Mesendoderm (in vitro differentiated cells): Measurements from ENCODE around the gene ZNF674.

Experiments used
- DNase-seq: peaks from one replicate; pipeline ENCODE4 v3.0.0; 2013
- H2AK5ac ChIP-seq: 2 replicates; pipeline ENCODE4 v1.6.1; 2013; ENCODE audit warnings: low read length, inconsistent platforms
- H2BK120ac ChIP-seq: 2 replicates; pipeline ENCODE4 v1.6.1; 2013; ENCODE audit warnings: low read depth, mild to moderate bottlenecking, low read length, moderate library complexity, mixed read lengths
- H2BK15ac ChIP-seq: replicated peaks from 2 replicates; pipeline ENCODE4 v1.6.1; 2013; ENCODE audit warnings: low read depth, mild to moderate bottlenecking, moderate library complexity
- H2BK5ac ChIP-seq: 2 replicates; pipeline ENCODE4 v1.6.1; 2013; ENCODE audit warnings: low read length, inconsistent platforms
- H3K18ac ChIP-seq: 2 replicates; pipeline ENCODE4 v1.6.1; 2013; ENCODE audit warnings: mild to moderate bottlenecking, low read length, mixed read lengths
- H3K23ac ChIP-seq: one replicate; pipeline ENCODE4 v1.6.1; 2013; ENCODE audit warnings: low read length
- H3K27ac ChIP-seq: 2 replicates; pipeline ENCODE4 v1.5.1; 2013; ENCODE audit warnings: low read depth, mild to moderate bottlenecking, inconsistent platforms, low read length, moderate library complexity
- H3K27me3 ChIP-seq: 2 replicates; pipeline ENCODE4 v1.6.1; 2013; ENCODE audit warnings: low read length, control low read depth, mild to moderate bottlenecking, inconsistent platforms; ENCODE audit not compliant: insufficient read depth, poor library complexity
- H3K36me3 ChIP-seq: 2 replicates; pipeline ENCODE4 v1.6.1; 2013; ENCODE audit warnings: low read length, inconsistent platforms; ENCODE audit not compliant: control insufficient read depth, insufficient read depth
- H3K4ac ChIP-seq: one replicate; pipeline ENCODE4 v1.6.1; 2013; ENCODE audit warnings: low read depth, mild to moderate bottlenecking, low read length, moderate library complexity
- H3K4me1 ChIP-seq: 2 replicates; pipeline ENCODE4 v1.6.1; 2013; ENCODE audit warnings: low read depth, low read length, inconsistent platforms; ENCODE audit not compliant: control insufficient read depth
- H3K4me2 ChIP-seq: 2 replicates; pipeline ENCODE4 v1.6.1; 2013; ENCODE audit warnings: low read length
- H3K4me3 ChIP-seq: 2 replicates; pipeline ENCODE4 v1.5.1; 2013; ENCODE audit warnings: mild to moderate bottlenecking, low read length
- H3K56ac ChIP-seq: one replicate; pipeline ENCODE4 v1.6.1; 2013; ENCODE audit warnings: low read length
- H3K79me1 ChIP-seq: 2 replicates; pipeline ENCODE4 v1.6.1; 2013; ENCODE audit warnings: low read length, inconsistent platforms
- H3K79me2 ChIP-seq: 2 replicates; pipeline ENCODE4 v1.6.1; 2013; ENCODE audit warnings: mild to moderate bottlenecking, low read length; ENCODE audit not compliant: control insufficient read depth, insufficient read depth
- H3K9ac ChIP-seq: 2 replicates; pipeline ENCODE4 v1.6.1; 2013; ENCODE audit warnings: low read length, inconsistent platforms
- H4K5ac ChIP-seq: one replicate; pipeline ENCODE4 v1.6.1; 2013; ENCODE audit warnings: low read length
- H4K8ac ChIP-seq: one replicate; pipeline ENCODE4 v1.6.1; 2013; ENCODE audit warnings: low read depth, mild to moderate bottlenecking, control low read depth, low read length, moderate library complexity
- WGBS: extraction: QIAGEN DNeasy Blood & Tissue Kit; methylation state at CpG from one replicate; pipeline ENCODE4 v1.1.7; 2013; ENCODE audit warnings: low lambda C conversion rate, missing lambda C conversion rate; ENCODE audit not compliant: insufficient coverage; ENCODE audit errors: extremely low coverage; 5-methylcytosine and 5-hydroxymethylcytosine counted together

ZNF674 gene

GRCh38 chrX:46576458-46576857 is 31.2 kb upstream of the ZNF674 start:
- DNase-seq: no peak
- no CpG with 5 or more reads among the region's 3 CpGs for WGBS

GRCh38 chrX:46575991-46576392 is 30.8 kb upstream of the ZNF674 start:
- Histone ChIP-seq H3K4me1 (no peaks in the 10 kb centered on the region), H3K23ac (no peak overlapping the region), H3K79me1 (no peaks in the 10 kb centered on the region), H2BK15ac (no peak overlapping the region), H3K27ac (no peak overlapping the region), H4K5ac (no peak overlapping the region), H2AK5ac (no peak overlapping the region), H3K79me2 (no peaks in the 10 kb centered on the region), H3K56ac (no peak overlapping the region), H4K8ac (no peak overlapping the region), H2BK120ac (no peak overlapping the region), H3K18ac (no peak overlapping the region), H3K4me3 (no peak overlapping the region), H3K27me3 (no peaks in the 10 kb centered on the region), H3K4ac (no peak overlapping the region), H2BK5ac (no peak overlapping the region), H3K4me2 (peak overlapping the region; percentile 21), H3K9ac (no peak overlapping the region), H3K36me3 (no peaks in the 10 kb centered on the region)
- peak; percentile 19 for DNase-seq
- WGBS: no CpG with 5 or more reads among the region's 6 CpGs

More at GRCh38 chrX:46576458-46576857, 31.2 kb upstream of the ZNF674 start:
- H3K4me2 ChIP-seq: no peak overlapping the region
- H4K5ac ChIP-seq: no peak overlapping the region
- H3K27ac ChIP-seq: no peak overlapping the region
- no peak overlapping the region for H4K8ac ChIP-seq
- H3K79me1 ChIP-seq: no peaks in the 10 kb centered on the region
- H3K56ac ChIP-seq: peak overlapping the region; percentile 42
- H3K4ac ChIP-seq: no peak overlapping the region
- no peak overlapping the region for H2AK5ac ChIP-seq
- no peak overlapping the region for H2BK15ac ChIP-seq
- H3K27me3 ChIP-seq: no peaks in the 10 kb centered on the region
- H3K4me3 ChIP-seq: no peak overlapping the region
- no peaks in the 10 kb centered on the region for H3K4me1 ChIP-seq
- no peak overlapping the region for H2BK120ac ChIP-seq
- H3K36me3 ChIP-seq: no peaks in the 10 kb centered on the region
- H2BK5ac ChIP-seq: no peak overlapping the region
- H3K9ac ChIP-seq: no peak overlapping the region
- H3K79me2 ChIP-seq: no peaks in the 10 kb centered on the region
- H3K23ac ChIP-seq: no peak overlapping the region
- no peak overlapping the region for H3K18ac ChIP-seq

GRCh38 chrX:46575586-46575985 is 30.4 kb upstream of the ZNF674 start:
- Histone ChIP-seq H4K8ac (no peak overlapping the region), H2BK15ac (no peak overlapping the region), H3K27ac (no peak overlapping the region), H3K36me3 (no peaks in the 10 kb centered on the region), H3K4me2 (peak overlapping the region; percentile 21), H3K23ac (no peak overlapping the region), H2BK120ac (no peak overlapping the region), H3K4me3 (no peak overlapping the region), H3K79me1 (no peaks in the 10 kb centered on the region), H3K56ac (peak overlapping the region; percentile 22), H3K18ac (no peak overlapping the region), H3K4me1 (no peaks in the 10 kb centered on the region), H3K4ac (no peak overlapping the region), H3K79me2 (no peaks in the 10 kb centered on the region), H3K27me3 (no peaks in the 10 kb centered on the region), H2AK5ac (no peak overlapping the region), H4K5ac (no peak overlapping the region), H2BK5ac (no peak overlapping the region), H3K9ac (no peak overlapping the region)
- no CpG with 5 or more reads among the region's 6 CpGs for WGBS
- peak; percentile 28 for DNase-seq

- H2BK120ac ChIP-seq: no peak overlapping the region
- no peak overlapping the region for H2BK15ac ChIP-seq
- H3K4me1 ChIP-seq: no peaks in the 10 kb centered on the region
- no peak overlapping the region for H3K18ac ChIP-seq
- H3K4me3 ChIP-seq: peak overlapping the region; percentile 20
- H3K4me2 ChIP-seq: peak overlapping the region; percentile 70
- no peak overlapping the region for H3K27ac ChIP-seq
- no peaks in the 10 kb centered on the region for H3K36me3 ChIP-seq
- H3K23ac ChIP-seq: no peak overlapping the region
- H4K8ac ChIP-seq: no peak overlapping the region
- H3K79me2 ChIP-seq: no peaks in the 10 kb centered on the region
- H3K9ac ChIP-seq: peak overlapping the region; percentile 54
- H3K79me1 ChIP-seq: no peaks in the 10 kb centered on the region
- DNase-seq: no peak
- no peak overlapping the region for H2AK5ac ChIP-seq
- H3K27me3 ChIP-seq: no peaks in the 10 kb centered on the region
- H2BK5ac ChIP-seq: no peak overlapping the region
- H4K5ac ChIP-seq: no peak overlapping the region
- H3K4ac ChIP-seq: no peak overlapping the region
- no CpG with 5 or more reads among the region's 90 CpGs for WGBS
- H3K56ac ChIP-seq: peak overlapping the region; percentile 74
These were observed 29.7 kb upstream of the ZNF674 start for GRCh38 chrX:46574774-46575381.

GRCh38 chrX:46573892-46574773 is 28.9 kb upstream of the ZNF674 start:
- no peak overlapping the region for H3K4ac ChIP-seq
- H2BK5ac ChIP-seq: no peak overlapping the region
- H2AK5ac ChIP-seq: no peak overlapping the region
- no peaks in the 10 kb centered on the region for H3K79me2 ChIP-seq
- H3K79me1 ChIP-seq: no peaks in the 10 kb centered on the region
- DNase-seq: peak; percentile 86
- no peak overlapping the region for H3K23ac ChIP-seq
- H3K56ac ChIP-seq: peak overlapping the region; percentile 83
- H2BK120ac ChIP-seq: no peak overlapping the region
- peak overlapping the region; percentile 32 for H3K4me3 ChIP-seq
- H3K27ac ChIP-seq: peak overlapping the region; percentile 17
- H3K18ac ChIP-seq: no peak overlapping the region
- H4K5ac ChIP-seq: no peak overlapping the region
- no CpG with 5 or more reads among the region's 107 CpGs for WGBS
- H2BK15ac ChIP-seq: no peak overlapping the region
- no peak overlapping the region for H4K8ac ChIP-seq
- H3K9ac ChIP-seq: peak overlapping the region; percentile 54
- no peaks in the 10 kb centered on the region for H3K36me3 ChIP-seq
- no peaks in the 10 kb centered on the region for H3K4me1 ChIP-seq
- H3K27me3 ChIP-seq: no peaks in the 10 kb centered on the region
- H3K4me2 ChIP-seq: peak overlapping the region; percentile 70
